Tibial nerve (tissue), 4 donors: ENCODE data around the gene DNAJC21. TPM values are rescaled to one million over a fixed set of nuclear protein-coding genes. Genes with fewer than 3 reads are reported as not detected.

ENCODE experiments used
- DNase-seq, 2 donors: peaks; one replicate each; pipeline ENCODE4 v3.0.0-alpha.2; 2019; ENCODE audit warnings: low spot score in 2 of 2
- H3K27ac ChIP-seq, 4 donors: fragments of 200-600 bp; sonication (generic) in 3 of 4; one replicate each; pipeline ENCODE4 v1.5.1; 2017 to 2019; ENCODE audit warnings: mild to moderate bottlenecking in 1 of 4
- H3K27me3 ChIP-seq, 2 donors: fragments of 200-600 bp; sonication (generic) in 1 of 2; one replicate each; pipeline versions ENCODE4 v1.5.1 to v1.6.0; 2017 to 2019
- H3K36me3 ChIP-seq, 3 donors: fragments of 200-600 bp; sonication (generic); one replicate each; pipeline ENCODE4 v1.5.1; 2018 to 2019
- H3K4me1 ChIP-seq, 4 donors: fragments of 200-600 bp; sonication (generic) in 3 of 4; one replicate each; pipeline ENCODE4 v1.5.1; 2017 to 2019
- H3K4me3 ChIP-seq, 4 donors: fragments of 200-600 bp; sonication (generic) in 3 of 4; one replicate each; pipeline ENCODE4 v1.5.1; 2017 to 2019; ENCODE audit warnings: mild to moderate bottlenecking in 1 of 4, moderate library complexity in 1 of 4
- H3K9me3 ChIP-seq, 4 donors: fragments of 200-600 bp; sonication (generic) in 3 of 4; one replicate each; pipeline ENCODE4 v1.5.1; 2017 to 2019
- EP300 ChIP-seq, 2 donors: sonication (generic); formaldehyde crosslinking; IDR thresholded peaks; one replicate each; pipeline ENCODE4 v1.6.1; 2017; ENCODE audit warnings: antibody characterized with exemption in 2 of 2, mild to moderate bottlenecking in 1 of 2
- POLR2A ChIP-seq, 2 donors: fragments of 450-650 bp; IDR thresholded peaks; one replicate each; pipeline ENCODE4 v1.6.1; 2017; ENCODE audit warnings: antibody characterized with exemption in 2 of 2, mild to moderate bottlenecking in 2 of 2, moderate library complexity in 2 of 2
- WGBS, 2 donors: methylation state at CpG; one replicate each; pipeline ENCODE4 v1.1.5; 2018; 5-methylcytosine and 5-hydroxymethylcytosine counted together
- total RNA-seq, 4 donors: library from RNA; depleted of rRNA; stranded (reverse); fragments of >200 nt; gene quantifications; one replicate each; pipeline ENCODE4 v1.1.0, GENCODE V29; 2016
- TF ChIP-seq, protein P1 (sequence below), 5 experiments: fragments of 200-600 bp in 3 of 5; fragments of 450-650 bp in 2 of 5; sonication (generic) in 3 of 5; IDR thresholded peaks; one replicate each; pipeline ENCODE4 v1.5.1; 2016 to 2019; ENCODE audit warnings: antibody characterized with exemption in 5 of 5, mild to moderate bottlenecking in 3 of 5, moderate library complexity in 2 of 5

The DNAJC21 gene
- total RNA-seq, 4 donors from 2014 or later = 30.3 to 54.0 (median 31.7) TPM

DNA sequence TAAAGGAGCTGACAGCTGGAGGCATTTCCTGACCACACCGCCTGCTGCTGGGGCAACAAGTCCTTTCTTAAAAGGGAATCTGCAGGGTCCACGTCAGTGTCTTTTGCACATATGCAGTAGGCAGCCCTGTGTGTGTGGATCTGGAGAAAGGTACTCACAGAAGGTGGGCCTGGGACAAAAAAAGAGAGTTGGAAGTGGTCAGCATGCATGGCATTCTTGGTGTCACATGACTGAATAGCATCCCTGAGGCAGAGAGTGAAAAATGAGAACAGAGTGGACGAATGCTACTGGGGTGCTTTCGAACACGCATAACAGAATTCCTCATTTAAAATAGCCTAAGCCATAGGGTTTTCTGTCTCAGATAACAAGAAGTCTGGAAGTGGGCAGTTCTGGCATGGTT, 47.0 kb downstream of the DNAJC21 start:
- H3K9me3 ChIP-seq = peaks cover 0 to 2% (median 0%) of the 10 kb centered on the region in 4 donors
- DNase-seq = no peak
- H3K36me3 ChIP-seq = no peaks in the 10 kb centered on the region
- no peaks in the 10 kb centered on the region for H3K27me3 ChIP-seq
- H3K4me1 ChIP-seq = no peaks in the 10 kb centered on the region
- TF ChIP-seq EP300 (IDR thresholded peaks at IDR 0.05) = no peak
- no peak for TF ChIP-seq POLR2A (IDR thresholded peaks at IDR 0.05)
- TF ChIP-seq, protein P1, sequence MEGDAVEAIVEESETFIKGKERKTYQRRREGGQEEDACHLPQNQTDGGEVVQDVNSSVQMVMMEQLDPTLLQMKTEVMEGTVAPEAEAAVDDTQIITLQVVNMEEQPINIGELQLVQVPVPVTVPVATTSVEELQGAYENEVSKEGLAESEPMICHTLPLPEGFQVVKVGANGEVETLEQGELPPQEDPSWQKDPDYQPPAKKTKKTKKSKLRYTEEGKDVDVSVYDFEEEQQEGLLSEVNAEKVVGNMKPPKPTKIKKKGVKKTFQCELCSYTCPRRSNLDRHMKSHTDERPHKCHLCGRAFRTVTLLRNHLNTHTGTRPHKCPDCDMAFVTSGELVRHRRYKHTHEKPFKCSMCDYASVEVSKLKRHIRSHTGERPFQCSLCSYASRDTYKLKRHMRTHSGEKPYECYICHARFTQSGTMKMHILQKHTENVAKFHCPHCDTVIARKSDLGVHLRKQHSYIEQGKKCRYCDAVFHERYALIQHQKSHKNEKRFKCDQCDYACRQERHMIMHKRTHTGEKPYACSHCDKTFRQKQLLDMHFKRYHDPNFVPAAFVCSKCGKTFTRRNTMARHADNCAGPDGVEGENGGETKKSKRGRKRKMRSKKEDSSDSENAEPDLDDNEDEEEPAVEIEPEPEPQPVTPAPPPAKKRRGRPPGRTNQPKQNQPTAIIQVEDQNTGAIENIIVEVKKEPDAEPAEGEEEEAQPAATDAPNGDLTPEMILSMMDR (IDR thresholded peaks at IDR 0.05) = no peak
- no peak overlapping the region for H3K4me3 ChIP-seq
- WGBS, 2 donors = 72 to 76% methylated on average over 5 of the region's 5 CpGs
- H3K27ac ChIP-seq = no peak overlapping the region

DNA sequence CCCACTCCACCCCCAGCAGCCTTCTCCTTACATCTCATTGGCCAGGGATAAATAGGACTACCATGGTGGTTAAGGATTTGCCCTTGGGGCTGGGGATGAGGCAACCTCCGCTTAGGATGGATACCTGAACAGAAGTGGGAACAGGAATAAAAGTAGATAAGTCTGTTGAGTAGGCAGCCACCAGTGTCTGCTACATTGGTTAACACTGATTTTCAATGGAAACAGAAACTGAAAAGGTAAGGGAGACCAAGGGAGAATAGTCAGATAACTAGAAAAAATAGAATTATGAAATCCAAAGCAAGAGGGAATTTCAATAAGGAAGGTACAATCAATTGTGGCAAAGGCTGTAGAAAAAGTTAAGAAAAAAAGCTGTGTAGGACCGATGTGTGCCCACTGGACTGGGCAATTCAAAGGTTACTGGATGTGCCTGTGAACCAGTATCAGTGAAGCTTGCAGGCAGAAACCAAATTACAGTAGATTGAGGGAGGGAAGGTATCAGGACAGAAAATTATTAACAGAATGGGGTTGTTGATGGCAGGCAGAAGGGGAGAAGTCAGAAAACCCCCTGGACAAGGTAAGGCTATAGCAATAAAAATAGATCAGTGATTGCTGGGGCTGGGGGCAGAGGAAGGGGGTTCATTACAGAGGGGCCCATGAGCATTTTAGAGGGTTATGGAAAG, 48.7 kb downstream of the DNAJC21 start:
- TF ChIP-seq POLR2A (IDR thresholded peaks at IDR 0.05) = no peak
- TF ChIP-seq EP300 (IDR thresholded peaks at IDR 0.05) = no peak
- TF ChIP-seq, protein P1 (IDR thresholded peaks at IDR 0.05) = no peak
- Histone ChIP-seq H3K27me3 (no peaks in the 10 kb centered on the region), H3K9me3 (peaks cover 0 to 4% (median 0%) of the 10 kb centered on the region in 4 donors), H3K36me3 (no peaks in the 10 kb centered on the region), H3K27ac (no peak overlapping the region), H3K4me1 (no peaks in the 10 kb centered on the region), H3K4me3 (no peak overlapping the region)
- 45 to 73% methylated on average over 2 of the region's 2 CpGs for WGBS, 2 donors
- no peak for DNase-seq

DNA sequence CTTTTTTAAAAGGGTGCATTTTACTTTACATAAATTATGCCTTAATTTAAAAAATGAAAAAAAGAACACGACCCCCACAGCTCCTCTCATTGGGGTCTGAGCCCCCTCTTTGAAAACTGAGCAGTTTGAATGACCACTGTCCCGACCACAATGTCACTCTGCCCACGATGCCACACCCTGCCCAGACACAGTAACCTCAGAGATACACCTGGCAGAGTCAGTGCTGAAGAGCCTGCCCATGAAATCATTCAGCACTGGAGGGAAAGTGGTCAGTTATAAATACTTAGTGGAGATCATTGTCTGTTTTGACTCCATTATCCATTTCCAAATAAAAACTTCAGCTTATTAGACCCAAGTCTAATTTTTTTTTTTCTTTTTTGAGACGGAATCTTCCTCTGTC, 49.3 kb downstream of the DNAJC21 start:
- Histone ChIP-seq H3K9me3 (peaks cover 0 to 4% (median 0%) of the 10 kb centered on the region in 4 donors), H3K27ac (no peak overlapping the region), H3K4me3 (no peak overlapping the region), H3K36me3 (no peaks in the 10 kb centered on the region), H3K4me1 (no peaks in the 10 kb centered on the region), H3K27me3 (no peaks in the 10 kb centered on the region)
- 62 to 74% methylated on average over 4 of the region's 4 CpGs for WGBS, 2 donors
- no peak for DNase-seq
- TF ChIP-seq, protein P1 (IDR thresholded peaks at IDR 0.05) = no peak
- no peak for TF ChIP-seq POLR2A (IDR thresholded peaks at IDR 0.05)
- no peak for TF ChIP-seq EP300 (IDR thresholded peaks at IDR 0.05)

DNA sequence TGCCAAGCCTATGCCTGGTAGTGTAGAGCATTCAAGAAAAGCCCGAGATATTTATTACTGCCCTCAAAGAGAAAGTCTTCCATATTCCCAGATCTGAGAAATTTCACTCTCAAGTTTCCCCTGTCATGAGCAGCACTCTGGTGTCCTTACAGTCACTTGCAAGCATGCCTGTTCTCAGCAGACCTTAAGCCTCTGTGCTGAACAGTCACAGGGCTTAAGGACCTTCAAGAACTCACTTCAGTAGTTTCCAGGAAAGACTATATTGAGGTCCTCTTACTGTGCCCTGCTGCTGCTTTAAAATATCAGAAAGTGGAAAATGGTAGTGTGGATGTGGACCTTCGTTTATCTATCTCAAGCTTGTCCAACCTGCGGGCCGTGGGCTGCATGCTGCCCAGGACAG, 53.5 kb downstream of the DNAJC21 start:
- H3K4me1 ChIP-seq = no peaks in the 10 kb centered on the region
- TF ChIP-seq EP300 (IDR thresholded peaks at IDR 0.05) (no peak), POLR2A (IDR thresholded peaks at IDR 0.05) (no peak)
- TF ChIP-seq, protein P1 (IDR thresholded peaks at IDR 0.05) = no peak
- no peaks in the 10 kb centered on the region for H3K36me3 ChIP-seq
- no peak for DNase-seq
- H3K27me3 ChIP-seq = no peaks in the 10 kb centered on the region
- 87 to 89% methylated on average over 4 of the region's 4 CpGs for WGBS, 2 donors
- no peak overlapping the region for H3K27ac ChIP-seq
- no peak overlapping the region for H3K4me3 ChIP-seq
- H3K9me3 ChIP-seq = peaks cover 0 to 32% (median 0%) of the 10 kb centered on the region in 4 donors

DNA sequence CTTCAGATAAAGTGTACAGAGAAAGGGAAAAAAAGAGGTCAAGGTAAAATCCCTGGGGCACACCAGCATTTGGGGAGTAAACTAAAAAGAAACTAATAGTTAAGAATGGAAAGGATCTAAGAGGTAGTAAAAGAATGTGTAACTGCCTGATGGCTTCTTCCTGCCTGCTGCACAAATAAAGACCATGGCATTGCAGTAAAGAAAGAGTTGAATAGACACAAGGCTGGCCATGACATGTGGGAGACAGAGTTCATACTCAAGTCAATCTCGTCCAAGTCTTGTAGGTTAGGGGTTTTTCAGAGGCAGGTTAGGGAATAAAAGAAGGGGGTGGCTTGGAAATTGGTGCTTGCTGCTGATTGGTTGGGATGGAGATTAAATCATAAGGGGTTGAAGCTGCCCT, 57.6 kb downstream of the DNAJC21 start:
- WGBS, 2 donors = 84 to 93% methylated on average over 1 of the region's 1 CpG
- H3K36me3 ChIP-seq = no peaks in the 10 kb centered on the region
- peaks cover 0 to 29% (median 0%) of the 10 kb centered on the region in 4 donors for H3K9me3 ChIP-seq
- no peaks in the 10 kb centered on the region for H3K27me3 ChIP-seq
- no peaks in the 10 kb centered on the region for H3K4me1 ChIP-seq
- H3K27ac ChIP-seq = no peak overlapping the region
- TF ChIP-seq EP300 (IDR thresholded peaks at IDR 0.05) (no peak), POLR2A (IDR thresholded peaks at IDR 0.05) (no peak)
- TF ChIP-seq, protein P1 (IDR thresholded peaks at IDR 0.05) = no peak
- DNase-seq = no peak
- H3K4me3 ChIP-seq = no peak overlapping the region
